Psoas muscle (tissue), 8 donors: ENCODE results near the gene ALK. TPM values are rescaled to one million over a fixed set of nuclear protein-coding genes. Genes with fewer than 3 reads are reported as not detected.

Experiments used
- ATAC-seq, 4 donors: fragments of 200-7000 bp; cut with Tn5 transposase; one replicate each; pipeline ENCODE4 v1.9.1; 2020; ENCODE audit warnings: moderate library complexity in 3 of 4, mild to moderate bottlenecking in 2 of 4
- DNase-seq, 2 donors: peaks; one replicate each; pipeline ENCODE4 v3.0.0-alpha.2; 2020
- H3K27ac ChIP-seq: fragments of 200-600 bp; one replicate; pipeline ENCODE4 v1.8.0; 2022
- H3K27me3 ChIP-seq, 3 donors: fragments of 200-600 bp in 1 of 3; one replicate each; pipeline versions ENCODE4 v1.6.1 to v1.8.0; 2013 to 2022; ENCODE audit warnings: low read length in 2 of 3, mild to moderate bottlenecking in 2 of 3, moderate library complexity in 1 of 3; ENCODE audit not compliant: insufficient read depth in 3 of 3
- H3K36me3 ChIP-seq, 2 donors: fragments of 200-600 bp in 1 of 2; one replicate each; pipeline versions ENCODE4 v1.6.1 to v1.8.0; 2013 to 2022; ENCODE audit warnings: low read depth in 1 of 2, mild to moderate bottlenecking in 1 of 2, moderate library complexity in 1 of 2; ENCODE audit not compliant: insufficient read depth in 1 of 2
- H3K4me1 ChIP-seq: fragments of 200-600 bp; one replicate; pipeline ENCODE4 v1.8.0; 2022
- H3K4me3 ChIP-seq: fragments of 200-600 bp; one replicate; pipeline ENCODE4 v1.8.0; 2022; ENCODE audit warnings: mild to moderate bottlenecking
- H3K9me3 ChIP-seq: fragments of 200-600 bp; one replicate; pipeline ENCODE4 v1.8.0; 2022
- WGBS, 3 donors: extraction: QIAGEN DNeasy Blood & Tissue Kit; methylation state at CpG; one replicate each; pipeline versions ENCODE4 v1.1.6 to v1.1.7; 2013; 5-methylcytosine and 5-hydroxymethylcytosine counted together
- intact Hi-C, 2 donors: fragments of 100-400 bp; cut with DNase I; formaldehyde crosslinking; loops; one replicate each; pipeline versions ENCODE4 v1.11.0 to v1.14.2; 2022
- polyA plus RNA-seq, 3 donors: library from polyadenylated mRNA; stranded (reverse); fragments of 200-250 nt; gene quantifications; one replicate each; pipeline ENCODE4 v1.2.3, GENCODE V29; 2013
- total RNA-seq, 4 donors: library from RNA; stranded (reverse); fragmentation: NEBNext Ultra II Directional in 2 of 4; extraction: Animal tissue kit (Norgen Biotek cat#: 25700) in 2 of 4; gene quantifications; one replicate each; pipeline versions ENCODE4 v1.2.1 to v1.2.4, GENCODE V29; 2021 to 2023
- TF ChIP-seq, protein P1 (sequence below): fragments of 200-600 bp; IDR thresholded peaks from one replicate; pipeline ENCODE4 v1.8.0; 2022; ENCODE audit warnings: antibody characterized with exemption
- donor health status: healthy with polysubstance abuse.
- donor health status: DM: no; HTN: no; CAD: no; lungs with moderate emphysema.
- donor health status: Bipolar disorder and iron deficiency.
- donor health status: healthy.
- donor health status: DM: yes; HTN: yes; CAD: no.
- donor health status: DM: no; HTN: no; CAD: no.
- donor health status: DM: no; HTN: no; CAD: no.
- donor health status: DM: yes; HTN: yes; CAD: no.

Gene ALK
- total and polyA plus RNA-seq, 7 donors: 0.03 to 0.32 (median 0.08) TPM; not detected in 2

DNA sequence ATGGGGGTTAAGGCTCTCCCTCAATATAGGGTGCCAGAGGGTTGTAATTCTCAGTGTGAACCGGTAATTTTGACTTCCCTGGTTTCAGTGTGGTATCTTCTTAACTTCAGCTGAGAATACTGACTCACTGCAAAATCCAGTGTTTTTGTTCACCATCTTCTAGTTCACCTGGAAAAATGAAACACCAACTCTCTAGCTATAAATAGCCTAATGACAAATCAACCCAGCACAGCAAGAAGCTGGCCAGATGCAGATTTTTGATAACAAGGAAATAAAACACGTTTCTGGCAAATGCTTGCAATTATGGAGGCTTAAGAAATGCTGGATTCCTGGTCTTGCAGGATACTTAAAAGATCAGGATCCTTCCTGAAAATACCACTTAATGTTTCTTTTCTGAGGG is 613.9 kb downstream of the ALK start:
- H3K4me3 ChIP-seq: no peak overlapping the region
- ATAC-seq: no peak
- no peak overlapping the region for H3K27ac ChIP-seq
- no peaks in the 10 kb centered on the region for H3K27me3 ChIP-seq
- no peaks in the 10 kb centered on the region for H3K9me3 ChIP-seq
- H3K4me1 ChIP-seq: no peaks in the 10 kb centered on the region
- TF ChIP-seq, protein P1, sequence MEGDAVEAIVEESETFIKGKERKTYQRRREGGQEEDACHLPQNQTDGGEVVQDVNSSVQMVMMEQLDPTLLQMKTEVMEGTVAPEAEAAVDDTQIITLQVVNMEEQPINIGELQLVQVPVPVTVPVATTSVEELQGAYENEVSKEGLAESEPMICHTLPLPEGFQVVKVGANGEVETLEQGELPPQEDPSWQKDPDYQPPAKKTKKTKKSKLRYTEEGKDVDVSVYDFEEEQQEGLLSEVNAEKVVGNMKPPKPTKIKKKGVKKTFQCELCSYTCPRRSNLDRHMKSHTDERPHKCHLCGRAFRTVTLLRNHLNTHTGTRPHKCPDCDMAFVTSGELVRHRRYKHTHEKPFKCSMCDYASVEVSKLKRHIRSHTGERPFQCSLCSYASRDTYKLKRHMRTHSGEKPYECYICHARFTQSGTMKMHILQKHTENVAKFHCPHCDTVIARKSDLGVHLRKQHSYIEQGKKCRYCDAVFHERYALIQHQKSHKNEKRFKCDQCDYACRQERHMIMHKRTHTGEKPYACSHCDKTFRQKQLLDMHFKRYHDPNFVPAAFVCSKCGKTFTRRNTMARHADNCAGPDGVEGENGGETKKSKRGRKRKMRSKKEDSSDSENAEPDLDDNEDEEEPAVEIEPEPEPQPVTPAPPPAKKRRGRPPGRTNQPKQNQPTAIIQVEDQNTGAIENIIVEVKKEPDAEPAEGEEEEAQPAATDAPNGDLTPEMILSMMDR: no peak
- no peaks in the 10 kb centered on the region for H3K36me3 ChIP-seq
- intact Hi-C loops: no loop called here
- DNase-seq: no peak
- 49 to 57% (median 50%) methylated on average over 2 of the region's 2 CpGs for WGBS, 3 donors

DNA sequence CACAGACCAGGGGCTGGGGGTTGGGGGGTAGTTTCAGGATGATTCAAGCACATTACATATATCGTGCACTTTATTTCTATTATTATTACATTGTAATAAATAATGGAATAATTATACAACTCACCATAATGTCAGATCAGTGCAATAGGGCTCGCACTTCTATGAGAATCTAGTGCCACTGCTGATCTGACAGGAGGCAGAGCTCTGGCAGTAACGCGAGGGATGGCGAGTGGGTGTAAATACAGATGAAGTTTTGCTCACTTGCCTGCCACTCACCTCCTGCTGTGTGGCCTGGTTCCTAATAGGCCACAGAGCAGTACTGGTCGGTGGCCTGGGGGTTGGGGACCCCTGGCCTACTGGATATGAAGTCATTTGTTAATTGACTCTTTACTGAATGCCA is 615.6 kb downstream of the ALK start:
- Histone ChIP-seq H3K9me3 (no peaks in the 10 kb centered on the region), H3K4me1 (no peaks in the 10 kb centered on the region), H3K27me3 (peaks cover 0 to 4% (median 0%) of the 10 kb centered on the region in 3 donors), H3K4me3 (no peak overlapping the region), H3K36me3 (no peaks in the 10 kb centered on the region), H3K27ac (no peak overlapping the region)
- ATAC-seq (no peak), DNase-seq (no peak)
- TF ChIP-seq, protein P1: no peak
- intact Hi-C loops: no loop called here
- 78 to 82% (median 81%) methylated on average over 6 of the region's 6 CpGs for WGBS, 3 donors

DNA sequence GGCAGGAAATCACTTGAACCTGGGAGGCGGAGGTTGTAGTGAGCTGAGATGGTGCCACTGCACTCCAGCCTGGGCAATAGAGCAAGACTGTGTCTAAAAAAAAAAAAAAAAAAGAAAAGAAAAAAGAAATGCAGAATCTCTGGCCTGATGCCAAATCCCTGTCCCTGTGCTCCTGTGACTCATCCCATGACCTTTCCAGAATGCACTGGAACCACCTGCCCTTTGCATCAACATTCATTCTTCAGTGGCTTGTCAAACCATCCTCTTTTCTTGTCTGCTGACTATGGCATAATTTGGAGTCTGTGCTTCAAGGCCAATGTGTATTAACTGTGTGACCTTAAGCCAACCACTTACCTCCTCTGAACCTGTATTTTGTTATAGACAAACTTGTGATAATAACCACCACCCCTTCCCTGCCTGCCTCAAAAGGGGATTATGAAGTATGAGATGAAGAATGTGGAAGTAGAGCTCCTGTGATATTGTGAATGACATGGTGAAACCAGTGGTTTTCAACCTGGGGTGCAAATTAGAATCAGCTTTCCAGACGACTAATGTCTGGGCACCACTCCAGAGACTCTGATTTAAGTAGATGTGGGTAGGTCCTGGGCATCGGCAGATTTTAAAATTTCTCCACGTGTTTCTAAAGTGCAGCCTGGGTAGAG is 616.9 kb downstream of the ALK start:
- Histone ChIP-seq H3K27ac (no peak overlapping the region), H3K4me3 (no peak overlapping the region), H3K36me3 (no peaks in the 10 kb centered on the region), H3K4me1 (no peaks in the 10 kb centered on the region), H3K27me3 (peaks cover 0 to 8% (median 0%) of the 10 kb centered on the region in 3 donors), H3K9me3 (no peaks in the 10 kb centered on the region)
- no peak for ATAC-seq
- DNase-seq: no peak
- intact Hi-C loops: no loop called here
- TF ChIP-seq, protein P1: no peak
- WGBS, 3 donors: 41 to 49% (median 48%) methylated on average over 4 of the region's 4 CpGs

DNA sequence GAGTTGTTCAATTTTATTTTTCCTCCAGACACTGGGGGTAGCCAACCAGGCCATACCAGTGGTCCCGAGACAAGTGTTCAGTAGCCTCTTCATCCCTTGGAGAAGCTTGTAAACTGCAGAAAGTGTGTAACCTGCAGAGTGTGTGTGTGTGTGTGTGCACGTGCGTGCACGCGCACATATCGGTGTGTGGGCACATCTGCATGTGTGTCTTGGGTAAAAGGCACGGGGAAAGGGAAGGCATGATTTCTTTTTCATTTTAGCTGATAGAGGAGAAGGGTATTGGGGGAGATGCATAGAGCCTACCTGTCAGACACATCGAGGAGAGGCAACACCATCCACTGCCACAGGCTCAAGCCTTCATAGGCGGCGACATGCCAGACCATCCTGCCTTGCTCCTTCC is 624.8 kb downstream of the ALK start:
- no peak overlapping the region for H3K27ac ChIP-seq
- intact Hi-C loops: loop anchor here in 1 of 2 donors (5.0 kb wide), 1 partner anchor 546 kb away; no protein-coding TSS in a partner anchor

More for the DNA sequence above, 624.8 kb downstream of the ALK start:
- no peaks in the 10 kb centered on the region for H3K9me3 ChIP-seq
- WGBS, 3 donors: 79 to 83% (median 80%) methylated on average over 10 of the region's 10 CpGs
- H3K36me3 ChIP-seq: no peaks in the 10 kb centered on the region
- H3K4me1 ChIP-seq: no peaks in the 10 kb centered on the region
- TF ChIP-seq, protein P1: no peak
- H3K4me3 ChIP-seq: no peak overlapping the region
- H3K27me3 ChIP-seq: peaks cover 0 to 25% (median 2%) of the 10 kb centered on the region in 3 donors
- ATAC-seq: no peak
- DNase-seq: no peak
